ENCODE data around the gene AGTR1.

DNA sequence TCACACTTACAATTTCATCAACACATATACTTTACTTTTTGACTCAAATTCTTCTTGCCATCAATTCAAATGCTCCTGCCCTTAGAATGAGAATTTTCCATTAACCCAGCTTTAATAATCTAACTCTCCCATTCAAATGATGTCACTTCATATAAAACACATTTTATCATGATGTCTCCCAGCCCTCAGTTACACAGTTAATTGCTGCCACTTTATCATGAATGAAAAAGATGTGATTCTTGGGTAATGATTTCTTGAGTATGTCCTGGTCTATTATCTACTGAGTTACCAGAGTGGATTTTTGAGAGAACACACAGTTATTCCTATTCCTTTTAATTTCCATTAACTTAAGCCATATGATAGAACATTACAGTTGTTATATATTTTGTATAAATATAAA is 7.6 kb downstream of the AGTR1 start:
- no peak for TF ChIP-seq CTCF (IDR thresholded peaks at IDR 0.05)
- no peak for TF ChIP-seq EZH2phosphoT487 (IDR thresholded peaks at IDR 0.05)
- no peak for TF ChIP-seq EZH2 (IDR thresholded peaks at IDR 0.05)

Measured in neural progenitor cell (in vitro differentiated cells).